Muscle of arm (tissue), 14 donors: Measurements from ENCODE around the gene RASSF7. TPM values are rescaled to one million over a fixed set of nuclear protein-coding genes. Genes with fewer than 3 reads are reported as not detected.
"Not testable (repeated sequence)": the region's sequence is repeated elsewhere in the genome, so short reads cannot be mapped to it uniquely, and the experiment has no call there.

Experiments used
- DNase-seq: peaks from one replicate; pipeline ENCODE4 v3.0.0-alpha.2; 2013
- long read RNA-seq, 11 donors: transcript quantifications; one replicate each; lab custom pipeline, GENCODE V29; 2026
- polyA plus RNA-seq, 12 donors: library from polyadenylated mRNA; unstranded; fragments of 120-200 nt; gene quantifications; one replicate each; pipeline ENCODE4 v1.2.1, GENCODE V29; 2013; ENCODE audit not compliant: insufficient read length in 12 of 12

Gene RASSF7, protein sequence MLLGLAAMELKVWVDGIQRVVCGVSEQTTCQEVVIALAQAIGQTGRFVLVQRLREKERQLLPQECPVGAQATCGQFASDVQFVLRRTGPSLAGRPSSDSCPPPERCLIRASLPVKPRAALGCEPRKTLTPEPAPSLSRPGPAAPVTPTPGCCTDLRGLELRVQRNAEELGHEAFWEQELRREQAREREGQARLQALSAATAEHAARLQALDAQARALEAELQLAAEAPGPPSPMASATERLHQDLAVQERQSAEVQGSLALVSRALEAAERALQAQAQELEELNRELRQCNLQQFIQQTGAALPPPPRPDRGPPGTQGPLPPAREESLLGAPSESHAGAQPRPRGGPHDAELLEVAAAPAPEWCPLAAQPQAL
- 10 to 100 TPM in 1 of 12 donors, 1 to 10 TPM in 10, not detected in 1; 1.7 to 15.5 (median 2.4) TPM for polyA plus RNA-seq
- long read RNA-seq, donor 1, transcript RASSF7-201 (4 exons, 1,731 nt), result major isoform, 16 of 50 reads
- long read RNA-seq, donor 1, partial matches to known transcripts, result 28 of 50 reads
- long read RNA-seq, donor 1, other reads (novel, unspliced or antisense), result 5 of 50 reads
- long read RNA-seq, donor 2, partial matches to known transcripts, result 0 of 1 reads
- long read RNA-seq, donor 2, other reads (novel, unspliced or antisense), result 0 of 1 reads
- long read RNA-seq, donor 3, result 0 reads
- long read RNA-seq, donor 4, partial matches to known transcripts, result 0 of 1 reads
- long read RNA-seq, donor 4, other reads (novel, unspliced or antisense), result 0 of 1 reads
- long read RNA-seq, donor 5, result 0 reads
- long read RNA-seq, donor 6, partial matches to known transcripts, result 0 of 1 reads
- long read RNA-seq, donor 6, other reads (novel, unspliced or antisense), result 0 of 1 reads
- long read RNA-seq, donor 7, result 0 reads
- long read RNA-seq, donor 8, partial matches to known transcripts, result 0 of 1 reads
- long read RNA-seq, donor 8, other reads (novel, unspliced or antisense), result 0 of 1 reads
- long read RNA-seq, donor 9, result 0 reads
- long read RNA-seq, donor 10, partial matches to known transcripts, result 0 of 7 reads
- long read RNA-seq, donor 10, other reads (novel, unspliced or antisense), result 5 of 7 reads
- long read RNA-seq, donor 11, result 0 reads

GRCh38 chr11:560305-561147 lies at the start of gene RASSF7, which contains the start of gene LMNTD2:
RASSF7 (plus strand) TSS chr11:560970; CDS start chr11:561769, 799 bp downstream.
LMNTD2 (minus strand) TSS chr11:560738; CDS start chr11:560716, 22 bp downstream.
- DNase-seq, result peak; percentile 76

- no peak for DNase-seq
These were observed 47.8 kb upstream of the RASSF7 start for GRCh38 chr11:512761-513595.

DNA sequence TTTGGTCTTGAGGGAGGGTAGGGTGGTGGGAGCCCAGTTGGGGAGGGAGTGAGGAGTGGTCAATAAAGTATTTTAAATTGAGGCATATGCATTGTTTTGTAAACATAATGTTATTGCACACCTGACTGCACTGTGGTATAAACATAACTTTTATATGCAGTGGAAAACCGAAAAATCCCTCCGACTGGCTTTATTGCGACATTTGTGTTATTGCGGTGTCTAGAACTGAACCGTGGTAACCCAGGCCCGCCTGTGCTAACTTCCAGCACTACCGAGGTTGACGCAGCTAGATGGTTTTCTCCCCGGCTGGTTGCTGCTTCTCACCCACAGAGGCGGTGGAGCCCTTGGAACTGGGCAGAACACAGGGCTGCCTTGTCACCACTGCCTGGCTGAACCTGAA lies 46.2 kb upstream of the RASSF7 start:
- no peak for DNase-seq

GRCh38 chr11:515131-515530 lies 45.6 kb upstream of the RASSF7 start:
- DNase-seq, result no peak

GRCh38 chr11:516400-516799 lies 44.4 kb upstream of the RASSF7 start:
- DNase-seq, result no peak

GRCh38 chr11:516918-517685 lies 43.7 kb upstream of the RASSF7 start:
- not testable (repeated sequence) for DNase-seq

- peak; percentile 87 for DNase-seq
These were observed 42.1 kb upstream of the RASSF7 start for GRCh38 chr11:518463-519202.

- DNase-seq, result no peak
These were observed 40.2 kb upstream of the RASSF7 start for GRCh38 chr11:520428-521176.

GRCh38 chr11:521177-521688 lies 39.5 kb upstream of the RASSF7 start:
- no peak for DNase-seq

DNA sequence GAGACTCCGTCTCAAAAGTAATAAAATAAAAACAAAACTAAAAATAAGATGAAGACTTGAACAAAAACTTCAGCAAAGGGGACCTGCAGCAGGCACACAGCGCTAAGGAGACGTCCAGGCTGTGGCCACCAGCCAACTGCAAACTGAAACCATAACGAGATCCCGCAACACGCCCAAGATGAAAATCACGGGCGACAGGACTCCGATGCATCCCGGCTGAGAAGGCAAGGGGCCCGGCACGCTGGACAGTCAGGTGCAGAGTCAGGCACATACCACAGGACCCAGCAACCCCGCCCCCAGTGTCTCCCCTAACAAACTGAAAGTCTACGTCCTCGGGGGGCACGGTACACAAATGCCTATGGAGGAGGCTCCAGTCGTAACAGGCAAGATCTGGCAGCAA lies 34.6 kb upstream of the RASSF7 start:
- no peak for DNase-seq

DNA sequence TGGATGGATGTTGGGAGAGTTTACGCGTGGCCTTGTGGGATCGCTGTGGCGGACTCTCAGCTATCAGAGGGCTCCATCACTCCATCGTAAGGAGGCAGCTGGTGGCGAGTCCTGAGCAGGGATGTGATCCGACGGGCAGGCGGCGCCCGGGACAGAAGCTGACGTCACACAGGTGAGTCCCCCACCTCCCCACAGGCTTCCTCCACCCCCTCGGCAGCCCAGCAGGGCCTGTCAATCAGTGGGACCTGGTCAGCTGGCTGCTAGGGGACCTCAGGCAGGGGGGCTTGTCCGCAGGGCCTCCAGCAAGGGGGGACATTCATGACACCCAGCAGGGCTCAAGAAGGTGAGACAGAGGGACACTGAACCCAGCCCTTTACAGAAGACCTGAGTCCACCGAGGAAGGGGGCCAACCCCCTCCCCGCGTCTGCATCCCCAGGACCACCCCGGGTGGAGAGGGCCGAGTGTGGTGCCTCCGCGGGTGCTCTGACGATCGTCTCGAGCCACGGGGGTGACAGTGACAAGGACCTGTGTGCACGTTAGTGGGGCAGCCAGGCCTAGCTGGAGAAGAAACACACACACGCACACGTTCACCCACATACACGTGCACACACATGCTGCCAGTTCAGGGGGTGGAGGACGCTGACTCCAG lies 32.5 kb upstream of the RASSF7 start:
- no peak for DNase-seq

- no peak for DNase-seq
These were observed 31.7 kb upstream of the RASSF7 start for GRCh38 chr11:528815-529727.

DNA sequence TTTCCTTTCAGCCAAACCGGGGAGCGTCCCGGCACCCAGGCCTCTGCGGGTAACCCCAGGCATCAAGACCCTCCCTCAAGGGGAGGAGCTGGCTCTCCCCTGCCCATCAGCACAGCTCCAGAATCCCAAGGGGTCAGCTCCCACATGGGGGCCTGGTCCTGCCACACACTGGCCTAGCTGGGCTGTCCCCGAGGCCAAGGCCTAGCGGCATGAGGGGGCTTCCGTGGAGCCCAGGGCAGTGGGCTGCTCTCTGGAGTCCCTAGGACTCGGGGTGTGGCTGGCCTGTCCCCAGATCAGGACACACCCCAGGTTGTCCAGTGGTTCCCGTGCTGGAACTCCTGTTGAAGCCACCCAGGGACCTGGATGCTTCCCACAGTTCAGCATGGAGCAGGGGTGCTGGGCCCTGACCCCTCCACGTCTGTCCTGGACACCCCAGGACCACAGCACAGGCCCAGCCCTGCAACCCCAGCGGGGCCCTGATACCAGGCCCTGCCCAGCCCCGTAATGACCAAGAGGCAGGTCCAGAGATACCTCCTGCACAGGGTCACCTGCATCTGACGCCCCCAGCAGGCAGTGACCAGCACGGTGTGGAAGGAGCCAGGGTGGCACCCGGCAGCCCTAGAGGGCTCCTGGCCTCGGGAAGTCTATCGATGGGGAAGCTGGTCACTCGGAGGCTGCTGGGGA lies 30.9 kb upstream of the RASSF7 start:
- DNase-seq, result no peak

GRCh38 chr11:530960-531831 lies 29.6 kb upstream of the RASSF7 start:
- DNase-seq, result no peak
